Measurements from ENCODE around the gene MARCHF10.
"Not testable (repeated sequence)": the region's sequence is repeated elsewhere in the genome, so short reads cannot be mapped to it uniquely, and the experiment has no call there.

GRCh38 chr17:62691589-62691915 is 116.6 kb downstream of the MARCHF10 start:
- not testable (repeated sequence) for TF ChIP-seq CTCF (IDR thresholded peaks at IDR 0.05); POLR2A (IDR thresholded peaks at IDR 0.05; ENCODE audit: low read depth); POLR2AphosphoS5 (IDR thresholded peaks at IDR 0.05); EP300 (IDR thresholded peaks at IDR 0.05)
